Endothelial cell of umbilical vein (primary cell): ENCODE measurements around the gene C9.

Experiments used
- EZH2 ChIP-seq: IDR thresholded peaks from 2 replicates; pipeline ENCODE4 v1.6.1; 2012; ENCODE audit warnings: borderline replicate concordance, low read depth, mild to moderate bottlenecking, moderate library complexity, low read length, inconsistent platforms; ENCODE audit not compliant: severe bottlenecking
- TF ChIP-seq, protein P1 (sequence below), 2 donors: IDR thresholded peaks; 1 replicate in 1 of 2; 2 replicates in 1 of 2; pipeline ENCODE4 v1.5.1; 2011; ENCODE audit warnings: low read length in 2 of 2, mild to moderate bottlenecking in 2 of 2, moderate library complexity in 2 of 2, control low read depth in 1 of 2, inconsistent platforms in 1 of 2, low read depth in 1 of 2; ENCODE audit not compliant: insufficient read depth in 1 of 2; ENCODE audit errors: extremely low read depth in 1 of 2

DNA sequence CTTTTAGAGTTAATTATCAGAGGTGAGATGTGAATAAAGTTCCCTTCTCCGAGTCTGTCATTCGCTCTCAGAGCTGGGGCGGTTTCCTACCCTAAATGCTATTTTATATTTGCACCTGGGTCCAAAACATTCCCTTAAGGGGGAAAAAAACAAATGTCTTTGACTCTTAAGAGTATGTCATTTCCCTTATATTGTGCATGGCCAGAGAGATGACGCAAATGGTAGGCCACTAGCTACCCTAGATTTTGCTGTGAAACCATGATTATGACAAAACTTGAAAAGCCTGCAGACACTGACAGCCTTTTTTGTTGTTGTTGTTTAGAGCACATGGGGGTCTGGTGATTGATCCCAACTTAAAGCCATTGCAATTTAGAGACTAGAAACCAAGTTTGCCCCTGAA lies 47.7 kb upstream of the C9 start:
- TF ChIP-seq, protein P1, sequence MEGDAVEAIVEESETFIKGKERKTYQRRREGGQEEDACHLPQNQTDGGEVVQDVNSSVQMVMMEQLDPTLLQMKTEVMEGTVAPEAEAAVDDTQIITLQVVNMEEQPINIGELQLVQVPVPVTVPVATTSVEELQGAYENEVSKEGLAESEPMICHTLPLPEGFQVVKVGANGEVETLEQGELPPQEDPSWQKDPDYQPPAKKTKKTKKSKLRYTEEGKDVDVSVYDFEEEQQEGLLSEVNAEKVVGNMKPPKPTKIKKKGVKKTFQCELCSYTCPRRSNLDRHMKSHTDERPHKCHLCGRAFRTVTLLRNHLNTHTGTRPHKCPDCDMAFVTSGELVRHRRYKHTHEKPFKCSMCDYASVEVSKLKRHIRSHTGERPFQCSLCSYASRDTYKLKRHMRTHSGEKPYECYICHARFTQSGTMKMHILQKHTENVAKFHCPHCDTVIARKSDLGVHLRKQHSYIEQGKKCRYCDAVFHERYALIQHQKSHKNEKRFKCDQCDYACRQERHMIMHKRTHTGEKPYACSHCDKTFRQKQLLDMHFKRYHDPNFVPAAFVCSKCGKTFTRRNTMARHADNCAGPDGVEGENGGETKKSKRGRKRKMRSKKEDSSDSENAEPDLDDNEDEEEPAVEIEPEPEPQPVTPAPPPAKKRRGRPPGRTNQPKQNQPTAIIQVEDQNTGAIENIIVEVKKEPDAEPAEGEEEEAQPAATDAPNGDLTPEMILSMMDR (IDR thresholded peaks at IDR 0.05; ENCODE audit: extremely low read depth in 1 of 2, insufficient read depth in 1 of 2, low read depth in 1 of 2, low read length in 2 of 2) = no peak
- TF ChIP-seq EZH2 = no peak
